SK-N-SH (cell line): ENCODE results near the gene KCNH8. TPM values are rescaled to one million over a fixed set of nuclear protein-coding genes. Genes with fewer than 3 reads are reported as not detected.

ENCODE experiments used
- CTCF ChIA-PET: fragments of 300-600, 350-600 bp; formaldehyde crosslinking; extraction: SDS; loops from one replicate; lab custom pipeline; 2021; lab: Yijun Ruan, JAX
- POLR2A ChIA-PET: fragments of 350-600 bp; sonication (Branson Sonifier 250); formaldehyde crosslinking; extraction: SDS; loops from one replicate; lab custom pipeline; 2020; ENCODE audit warnings: antibody characterized with exemption, inconsistent platforms; lab: Yijun Ruan, JAX
- DNase-seq: peaks from one replicate; pipeline ENCODE4 v3.0.0; 2012
- H2AFZ ChIP-seq: fragments of 200-600 bp; sonication (generic); 2 replicates; pipeline ENCODE4 v1.8.1; 2016; ENCODE audit warnings: antibody characterized with exemption, mild to moderate bottlenecking, low read depth
- H3F3A ChIP-seq: fragments of 200-600 bp; sonication (generic); replicated peaks from 2 replicates; pipeline ENCODE3; 2016; ENCODE audit warnings: antibody characterized with exemption, mild to moderate bottlenecking; ENCODE audit not compliant: insufficient read depth
- H3K27ac ChIP-seq, 2 experiments: fragments of 200-500 bp in 1 of 2; fragments of 200-600 bp in 1 of 2; sonication (Bioruptor generic) in 1 of 2; sonication (generic), shearing (Covaris generic) in 1 of 2; 2 replicates each; pipeline versions ENCODE4 v1.5.1 to v1.6.1; 2014 to 2016; ENCODE audit warnings: low read depth in 2 of 2, inconsistent platforms in 1 of 2, low read length in 1 of 2, mild to moderate bottlenecking in 1 of 2, mixed read lengths in 1 of 2
- H3K27me3 ChIP-seq: fragments of 200-600 bp; sonication (generic), shearing (Covaris generic); 2 replicates; pipeline ENCODE4 v1.6.1; 2016; ENCODE audit warnings: mixed run types; ENCODE audit not compliant: insufficient read depth
- H3K36me3 ChIP-seq, 2 experiments: fragments of 200-500 bp in 1 of 2; fragments of 200-600 bp in 1 of 2; sonication (Bioruptor generic) in 1 of 2; sonication (generic) in 1 of 2; replicated peaks in 1 of 2; 2 replicates each; pipeline versions ENCODE3 to v1.5.1; 2014 to 2016; ENCODE audit warnings: low read length in 1 of 2, mild to moderate bottlenecking in 1 of 2; ENCODE audit not compliant: insufficient read depth in 2 of 2, control insufficient read depth in 1 of 2
- H3K4me1 ChIP-seq, 2 experiments: fragments of 200-500 bp in 1 of 2; fragments of 200-600 bp in 1 of 2; sonication (Bioruptor generic) in 1 of 2; sonication (generic), shearing (Covaris generic) in 1 of 2; 2 replicates each; pipeline versions ENCODE4 v1.5.1 to v1.6.1; 2014 to 2016; ENCODE audit warnings: low read depth in 1 of 2, low read length in 1 of 2, mixed run types in 1 of 2; ENCODE audit not compliant: insufficient read depth in 2 of 2, control insufficient read depth in 1 of 2
- H3K4me2 ChIP-seq: fragments of 200-600 bp; sonication (generic), shearing (Covaris generic); 2 replicates; pipeline ENCODE4 v1.6.1; 2017; ENCODE audit warnings: mixed run types
- H3K4me3 ChIP-seq, 2 experiments: fragments of 200-500 bp in 1 of 2; fragments of 200-600 bp in 1 of 2; sonication (Bioruptor generic) in 1 of 2; sonication (generic), shearing (Covaris generic) in 1 of 2; 2 replicates each; pipeline versions ENCODE4 v1.5.1 to v1.8.1; 2014 to 2016; ENCODE audit warnings: low read depth in 2 of 2, inconsistent platforms in 1 of 2, low read length in 1 of 2, mild to moderate bottlenecking in 1 of 2, mixed read lengths in 1 of 2, moderate library complexity in 1 of 2
- H3K79me2 ChIP-seq: fragments of 200-600 bp; sonication (generic); 2 replicates; pipeline ENCODE4 v1.8.1; 2017; ENCODE audit warnings: mild to moderate bottlenecking; ENCODE audit not compliant: insufficient read depth
- H3K9ac ChIP-seq: fragments of 200-600 bp; sonication (generic); 2 replicates; pipeline ENCODE4 v1.6.1; 2017; ENCODE audit warnings: mixed run types
- H3K9me2 ChIP-seq: fragments of 200-600 bp; sonication (generic); 2 replicates; pipeline ENCODE4 v1.6.1; 2017; ENCODE audit warnings: mixed run types
- H3K9me3 ChIP-seq: fragments of 200-600 bp; sonication (generic); 2 replicates; pipeline ENCODE4 v1.6.1; 2017; ENCODE audit warnings: mixed run types, mild to moderate bottlenecking, moderate library complexity
- H4K20me1 ChIP-seq: fragments of 200-600 bp; sonication (generic); 2 replicates; pipeline ENCODE4 v1.6.1; 2017; ENCODE audit warnings: mild to moderate bottlenecking, mixed run types; ENCODE audit not compliant: insufficient read depth
- CHD2 ChIP-seq: fragments of 150-350 bp; IDR thresholded peaks from 2 replicates; pipeline ENCODE4 v1.6.1; 2018; ENCODE audit warnings: low read length; ENCODE audit not compliant: partially characterized antibody
- FOSL2 ChIP-seq: IDR thresholded peaks from 2 replicates; pipeline ENCODE4 v1.4.0; 2012; ENCODE audit warnings: low read depth, mild to moderate bottlenecking, moderate library complexity, borderline replicate concordance
- MEF2A ChIP-seq: IDR thresholded peaks from 2 replicates; pipeline ENCODE4 v1.4.0; 2012; ENCODE audit warnings: low read depth, borderline replicate concordance
- NFIC ChIP-seq: IDR thresholded peaks from 2 replicates; pipeline ENCODE4 v1.4.0; 2012; ENCODE audit warnings: borderline replicate concordance
- RCOR1 ChIP-seq: fragments of 150-350 bp; IDR thresholded peaks from 2 replicates; pipeline ENCODE4 v1.6.1; 2017; ENCODE audit warnings: antibody characterized with exemption, low read length
- RFX5 ChIP-seq: IDR thresholded peaks from 2 replicates; pipeline ENCODE4 v1.6.1; 2012; ENCODE audit warnings: mild to moderate bottlenecking, improper control_type of control experiment, low read length
- SIN3A ChIP-seq: IDR thresholded peaks from 2 replicates; pipeline ENCODE4 v1.6.1; 2012; ENCODE audit warnings: low read depth, mild to moderate bottlenecking, low read length, moderate library complexity, borderline replicate concordance
- TCF12 ChIP-seq: IDR thresholded peaks from 2 replicates; pipeline ENCODE4 v1.4.0; 2012
- WGBS: methylation state at CpG from one replicate; pipeline ENCODE4 v1.1.6; 2017; ENCODE audit warnings: low lambda C conversion rate; 5-methylcytosine and 5-hydroxymethylcytosine counted together
- polyA plus RNA-seq, 3 experiments: library from polyadenylated mRNA; depleted of rRNA; stranded (reverse); fragments of >200 nt; gene quantifications; 2 replicates each; pipeline ENCODE4 v1.2.3, GENCODE V29; 2012
- TF ChIP-seq, protein P1 (sequence below): IDR thresholded peaks from 2 replicates; pipeline ENCODE4 v1.4.0; 2012; ENCODE audit warnings: low read depth, borderline replicate concordance
- TF ChIP-seq, protein P2 (sequence below): fragments of 150-350 bp; IDR thresholded peaks from 2 replicates; pipeline ENCODE4 v1.6.1; 2017; ENCODE audit warnings: antibody characterized with exemption, low read length, low read depth, borderline replicate concordance
- TF ChIP-seq, protein P3 (sequence below): IDR thresholded peaks from 2 replicates; pipeline ENCODE4 v1.6.1; 2012; ENCODE audit warnings: mild to moderate bottlenecking, low read depth, low read length, moderate library complexity
- TF ChIP-seq, protein P4 (sequence below): IDR thresholded peaks from 2 replicates; pipeline ENCODE4; 2012

KCNH8 gene
- polyA plus RNA-seq, 1 of the 3 experiments (the other 2 are of a cell fraction), result 0.05 TPM

DNA sequence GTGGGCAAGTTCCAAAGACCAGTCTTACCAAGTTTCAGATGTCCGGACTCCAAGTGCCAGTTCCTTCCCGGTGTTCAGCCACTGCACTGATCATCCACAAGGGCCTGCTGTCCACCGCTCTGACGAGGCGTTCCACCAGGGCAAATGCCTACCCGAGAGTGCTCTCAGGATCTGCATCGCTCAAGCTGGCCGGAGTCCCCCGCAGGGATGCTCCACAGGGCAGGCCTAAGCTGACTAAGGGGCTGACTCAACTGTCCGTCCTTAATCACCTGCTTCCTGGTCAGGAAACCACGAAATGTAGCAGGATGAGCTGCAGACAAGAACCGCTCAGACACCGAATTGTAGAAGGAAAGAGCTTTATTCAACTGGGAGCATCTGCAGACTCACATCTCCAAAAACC, 341.6 kb downstream of the KCNH8 start:
- no peaks in the 10 kb centered on the region for H3K79me2 ChIP-seq
- no peak overlapping the region for H2AFZ ChIP-seq
- H3F3A ChIP-seq, result no peaks in the 10 kb centered on the region
- WGBS, result 69% methylated on average over 8 of the region's 13 CpGs
- no peak overlapping the region for H3K27ac ChIP-seq
- POLR2A ChIA-PET, result no interaction called here
- H3K4me3 ChIP-seq, result no peak overlapping the region
- H3K27me3 ChIP-seq, result no peaks in the 10 kb centered on the region
- no peak overlapping the region for H3K4me2 ChIP-seq
- no peaks in the 10 kb centered on the region for H3K9me2 ChIP-seq
- no peak overlapping the region for H3K9ac ChIP-seq
- DNase-seq, result no peak
- H3K9me3 ChIP-seq, result no peaks in the 10 kb centered on the region
- no peaks in the 10 kb centered on the region for H3K36me3 ChIP-seq
- H4K20me1 ChIP-seq, result no peaks in the 10 kb centered on the region
- CTCF ChIA-PET, result no interaction called here
- TF ChIP-seq SIN3A (no peak), NFIC (no peak), TCF12 (no peak), CHD2 (no peak), FOSL2 (no peak), RCOR1 (no peak)
- TF ChIP-seq, protein P1, sequence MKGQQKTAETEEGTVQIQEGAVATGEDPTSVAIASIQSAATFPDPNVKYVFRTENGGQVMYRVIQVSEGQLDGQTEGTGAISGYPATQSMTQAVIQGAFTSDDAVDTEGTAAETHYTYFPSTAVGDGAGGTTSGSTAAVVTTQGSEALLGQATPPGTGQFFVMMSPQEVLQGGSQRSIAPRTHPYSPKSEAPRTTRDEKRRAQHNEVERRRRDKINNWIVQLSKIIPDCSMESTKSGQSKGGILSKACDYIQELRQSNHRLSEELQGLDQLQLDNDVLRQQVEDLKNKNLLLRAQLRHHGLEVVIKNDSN, result no peak
- no peaks in the 10 kb centered on the region for H3K4me1 ChIP-seq

DNA sequence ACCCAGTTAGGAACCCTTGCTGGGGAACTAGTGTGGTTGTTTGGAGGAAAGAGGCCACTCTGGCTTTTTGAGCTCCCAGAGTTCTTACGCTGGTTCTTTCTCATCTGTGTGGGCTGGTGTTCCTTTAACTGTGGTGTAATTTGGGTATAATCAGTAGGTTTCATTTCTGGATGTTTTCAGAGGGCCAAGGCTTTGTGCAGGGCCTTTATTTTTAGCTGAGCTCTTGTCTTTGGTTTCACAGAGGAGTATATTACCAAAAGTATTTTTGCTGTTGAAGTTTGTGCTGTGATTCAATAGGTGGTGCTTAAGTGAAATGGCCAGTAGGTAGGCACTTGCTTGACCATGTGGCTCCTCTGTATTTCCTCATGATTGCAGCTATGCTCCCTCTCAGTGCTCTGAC, 357.9 kb downstream of the KCNH8 start:
- Histone ChIP-seq H3K27ac (no peak overlapping the region), H3K9me2 (no peaks in the 10 kb centered on the region), H3F3A (no peaks in the 10 kb centered on the region), H3K9me3 (no peaks in the 10 kb centered on the region), H3K79me2 (no peaks in the 10 kb centered on the region), H2AFZ (no peak overlapping the region), H3K9ac (no peak overlapping the region), H3K4me3 (no peak overlapping the region), H3K27me3 (no peaks in the 10 kb centered on the region)
- POLR2A ChIA-PET, result no interaction called here
- 22% methylated on average over 1 of the region's 1 CpG for WGBS
- no peak for DNase-seq
- CTCF ChIA-PET, result no interaction called here
- TF ChIP-seq NFIC (no peak), RFX5 (no peak), MEF2A (no peak)
- TF ChIP-seq, protein P2, sequence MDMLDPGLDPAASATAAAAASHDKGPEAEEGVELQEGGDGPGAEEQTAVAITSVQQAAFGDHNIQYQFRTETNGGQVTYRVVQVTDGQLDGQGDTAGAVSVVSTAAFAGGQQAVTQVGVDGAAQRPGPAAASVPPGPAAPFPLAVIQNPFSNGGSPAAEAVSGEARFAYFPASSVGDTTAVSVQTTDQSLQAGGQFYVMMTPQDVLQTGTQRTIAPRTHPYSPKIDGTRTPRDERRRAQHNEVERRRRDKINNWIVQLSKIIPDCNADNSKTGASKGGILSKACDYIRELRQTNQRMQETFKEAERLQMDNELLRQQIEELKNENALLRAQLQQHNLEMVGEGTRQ, result no peak
- TF ChIP-seq, protein P3, sequence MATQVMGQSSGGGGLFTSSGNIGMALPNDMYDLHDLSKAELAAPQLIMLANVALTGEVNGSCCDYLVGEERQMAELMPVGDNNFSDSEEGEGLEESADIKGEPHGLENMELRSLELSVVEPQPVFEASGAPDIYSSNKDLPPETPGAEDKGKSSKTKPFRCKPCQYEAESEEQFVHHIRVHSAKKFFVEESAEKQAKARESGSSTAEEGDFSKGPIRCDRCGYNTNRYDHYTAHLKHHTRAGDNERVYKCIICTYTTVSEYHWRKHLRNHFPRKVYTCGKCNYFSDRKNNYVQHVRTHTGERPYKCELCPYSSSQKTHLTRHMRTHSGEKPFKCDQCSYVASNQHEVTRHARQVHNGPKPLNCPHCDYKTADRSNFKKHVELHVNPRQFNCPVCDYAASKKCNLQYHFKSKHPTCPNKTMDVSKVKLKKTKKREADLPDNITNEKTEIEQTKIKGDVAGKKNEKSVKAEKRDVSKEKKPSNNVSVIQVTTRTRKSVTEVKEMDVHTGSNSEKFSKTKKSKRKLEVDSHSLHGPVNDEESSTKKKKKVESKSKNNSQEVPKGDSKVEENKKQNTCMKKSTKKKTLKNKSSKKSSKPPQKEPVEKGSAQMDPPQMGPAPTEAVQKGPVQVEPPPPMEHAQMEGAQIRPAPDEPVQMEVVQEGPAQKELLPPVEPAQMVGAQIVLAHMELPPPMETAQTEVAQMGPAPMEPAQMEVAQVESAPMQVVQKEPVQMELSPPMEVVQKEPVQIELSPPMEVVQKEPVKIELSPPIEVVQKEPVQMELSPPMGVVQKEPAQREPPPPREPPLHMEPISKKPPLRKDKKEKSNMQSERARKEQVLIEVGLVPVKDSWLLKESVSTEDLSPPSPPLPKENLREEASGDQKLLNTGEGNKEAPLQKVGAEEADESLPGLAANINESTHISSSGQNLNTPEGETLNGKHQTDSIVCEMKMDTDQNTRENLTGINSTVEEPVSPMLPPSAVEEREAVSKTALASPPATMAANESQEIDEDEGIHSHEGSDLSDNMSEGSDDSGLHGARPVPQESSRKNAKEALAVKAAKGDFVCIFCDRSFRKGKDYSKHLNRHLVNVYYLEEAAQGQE, result no peak
- TF ChIP-seq, protein P4, sequence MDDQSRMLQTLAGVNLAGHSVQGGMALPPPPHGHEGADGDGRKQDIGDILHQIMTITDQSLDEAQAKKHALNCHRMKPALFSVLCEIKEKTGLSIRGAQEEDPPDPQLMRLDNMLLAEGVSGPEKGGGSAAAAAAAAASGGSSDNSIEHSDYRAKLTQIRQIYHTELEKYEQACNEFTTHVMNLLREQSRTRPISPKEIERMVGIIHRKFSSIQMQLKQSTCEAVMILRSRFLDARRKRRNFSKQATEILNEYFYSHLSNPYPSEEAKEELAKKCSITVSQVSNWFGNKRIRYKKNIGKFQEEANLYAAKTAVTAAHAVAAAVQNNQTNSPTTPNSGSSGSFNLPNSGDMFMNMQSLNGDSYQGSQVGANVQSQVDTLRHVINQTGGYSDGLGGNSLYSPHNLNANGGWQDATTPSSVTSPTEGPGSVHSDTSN, result no peak
- TF ChIP-seq, all 33 proteins: peak for 0
- H4K20me1 ChIP-seq, result no peaks in the 10 kb centered on the region
- H3K36me3 ChIP-seq, result no peaks in the 10 kb centered on the region
- H3K4me1 ChIP-seq, result no peaks in the 10 kb centered on the region
- no peak overlapping the region for H3K4me2 ChIP-seq
